HS-5 (cell line): ENCODE data around the gene SNCB.
"Not testable (repeated sequence)": the region's sequence is repeated elsewhere in the genome, so short reads cannot be mapped to it uniquely, and the experiment has no call there.

Source experiments
- DNase-seq: peaks from one replicate; pipeline ENCODE4 v3.0.0-alpha.2; 2012; ENCODE audit warnings: low read depth

SNCB gene

GRCh38 chr5:176624142-176624541, 6.2 kb downstream of the SNCB start:
- DNase-seq: no peak

- no peak for DNase-seq
Observed at GRCh38 chr5:176621661-176622079, 8.7 kb downstream of the SNCB start.

- no peak for DNase-seq
Observed at GRCh38 chr5:176620333-176620981, 9.9 kb downstream of the SNCB start.

- no peak for DNase-seq
Observed at GRCh38 chr5:176619569-176620332, 10.6 kb downstream of the SNCB start.

- DNase-seq: no peak
Observed at GRCh38 chr5:176619203-176619568, 11.1 kb downstream of the SNCB start.

- DNase-seq: no peak
Observed at GRCh38 chr5:176618783-176619182, 11.6 kb downstream of the SNCB start.

- DNase-seq: no peak
Observed at GRCh38 chr5:176616511-176616910, 13.8 kb downstream of the SNCB start.

GRCh38 chr5:176614805-176615478, 15.4 kb downstream of the SNCB start:
- DNase-seq: no peak

- no peak for DNase-seq
Observed at GRCh38 chr5:176612855-176613254, 17.5 kb downstream of the SNCB start.

- no peak for DNase-seq
Observed at GRCh38 chr5:176612008-176612407, 18.3 kb downstream of the SNCB start.

- DNase-seq: no peak
Observed at GRCh38 chr5:176611435-176611834, 18.9 kb downstream of the SNCB start.

- no peak for DNase-seq
Observed at GRCh38 chr5:176610435-176610773, 19.9 kb downstream of the SNCB start.

- no peak for DNase-seq
Observed at GRCh38 chr5:176609724-176610434, 20.5 kb downstream of the SNCB start, which contains the start of gene GPRIN1. GPRIN1 (minus strand) TSS chr5:176610156; CDS start chr5:176599834, 10,322 bp downstream.

GRCh38 chr5:176608937-176609723, 21.2 kb downstream of the SNCB start:
- no peak for DNase-seq

- no peak for DNase-seq
Observed at GRCh38 chr5:176608142-176608705, 22.1 kb downstream of the SNCB start.

GRCh38 chr5:176606875-176607274, 23.5 kb downstream of the SNCB start:
- no peak for DNase-seq

- no peak for DNase-seq
Observed at GRCh38 chr5:176606032-176606431, 24.3 kb downstream of the SNCB start.

- DNase-seq: no peak
Observed at GRCh38 chr5:176603091-176603490, 27.2 kb downstream of the SNCB start.

- no peak for DNase-seq
Observed at GRCh38 chr5:176601901-176602482, 28.3 kb downstream of the SNCB start.

GRCh38 chr5:176599749-176600430, 30.4 kb downstream of the SNCB start:
- DNase-seq: not testable (repeated sequence)
